ENCODE results near the gene PDHB.

PDHB gene

GRCh38 chr3:58403513-58404109, 30.0 kb downstream of the PDHB start:
- no peak for DNase-seq (ENCODE audit: low read depth)

DNA sequence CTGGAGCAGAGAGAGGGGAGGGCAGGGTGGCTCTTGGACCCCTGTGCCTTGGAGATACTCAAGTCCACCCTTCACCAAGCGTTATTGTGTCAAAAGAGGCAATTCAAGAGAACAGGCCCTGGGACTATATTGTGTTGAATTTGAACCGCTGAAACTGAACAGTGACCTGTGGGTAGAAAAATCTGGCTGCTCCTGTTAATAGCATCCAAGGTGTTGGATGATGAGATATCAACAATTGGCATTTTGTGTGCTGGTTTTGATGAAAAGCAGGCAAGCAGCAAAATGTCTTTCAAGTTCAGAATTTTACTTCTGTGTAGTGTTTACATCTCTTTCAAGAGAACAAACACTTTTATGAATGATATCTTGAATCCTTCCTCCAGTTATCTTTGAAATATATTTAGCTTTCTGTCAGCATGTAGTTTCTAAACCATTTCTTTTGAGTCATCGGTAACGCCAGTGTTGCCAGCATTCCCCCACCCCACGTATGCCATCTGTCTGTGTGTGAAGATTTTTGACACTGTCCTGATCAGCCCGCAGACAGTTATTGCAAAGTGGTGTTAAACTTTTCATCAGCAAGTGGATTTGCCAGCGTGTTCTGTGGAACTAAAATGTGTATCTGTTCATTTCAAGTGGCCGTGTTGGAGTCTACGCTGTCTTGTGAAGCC, 34.8 kb downstream of the PDHB start:
- DNase-seq (ENCODE audit: low read depth): no peak

- no peak for DNase-seq (ENCODE audit: low read depth)
Observed at GRCh38 chr3:58394339-58394738, 39.3 kb downstream of the PDHB start.

- DNase-seq (ENCODE audit: low read depth): no peak
Observed at GRCh38 chr3:58392181-58392580, 41.5 kb downstream of the PDHB start.

- no peak for DNase-seq (ENCODE audit: low read depth)
Observed at GRCh38 chr3:58391156-58391865, 42.3 kb downstream of the PDHB start.

DNA sequence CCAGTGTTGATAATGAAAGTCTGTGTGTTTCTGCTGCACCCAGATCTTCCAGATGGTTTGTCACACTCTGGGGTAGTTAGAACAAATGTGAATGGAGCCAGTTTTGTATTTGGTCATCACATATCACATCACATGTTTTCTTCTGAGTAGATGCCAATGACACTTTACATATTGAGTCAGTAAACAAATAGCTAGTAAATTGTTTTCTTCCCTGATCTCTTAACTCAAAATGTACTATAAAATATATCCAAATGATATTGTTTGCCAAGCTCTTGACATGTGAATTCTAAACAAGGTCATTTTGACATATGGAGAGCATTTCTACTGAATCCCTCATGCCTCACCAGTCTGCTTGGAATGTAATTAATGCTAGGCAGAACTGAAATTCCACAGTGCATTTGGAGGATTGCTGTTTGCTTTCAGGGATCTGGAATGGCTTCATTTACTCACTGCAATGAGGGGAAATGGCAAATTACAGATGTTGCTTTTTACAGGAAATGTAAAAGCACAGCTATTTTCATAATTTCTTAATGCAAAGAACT, 45.0 kb downstream of the PDHB start:
- no peak for DNase-seq (ENCODE audit: low read depth)

DNA sequence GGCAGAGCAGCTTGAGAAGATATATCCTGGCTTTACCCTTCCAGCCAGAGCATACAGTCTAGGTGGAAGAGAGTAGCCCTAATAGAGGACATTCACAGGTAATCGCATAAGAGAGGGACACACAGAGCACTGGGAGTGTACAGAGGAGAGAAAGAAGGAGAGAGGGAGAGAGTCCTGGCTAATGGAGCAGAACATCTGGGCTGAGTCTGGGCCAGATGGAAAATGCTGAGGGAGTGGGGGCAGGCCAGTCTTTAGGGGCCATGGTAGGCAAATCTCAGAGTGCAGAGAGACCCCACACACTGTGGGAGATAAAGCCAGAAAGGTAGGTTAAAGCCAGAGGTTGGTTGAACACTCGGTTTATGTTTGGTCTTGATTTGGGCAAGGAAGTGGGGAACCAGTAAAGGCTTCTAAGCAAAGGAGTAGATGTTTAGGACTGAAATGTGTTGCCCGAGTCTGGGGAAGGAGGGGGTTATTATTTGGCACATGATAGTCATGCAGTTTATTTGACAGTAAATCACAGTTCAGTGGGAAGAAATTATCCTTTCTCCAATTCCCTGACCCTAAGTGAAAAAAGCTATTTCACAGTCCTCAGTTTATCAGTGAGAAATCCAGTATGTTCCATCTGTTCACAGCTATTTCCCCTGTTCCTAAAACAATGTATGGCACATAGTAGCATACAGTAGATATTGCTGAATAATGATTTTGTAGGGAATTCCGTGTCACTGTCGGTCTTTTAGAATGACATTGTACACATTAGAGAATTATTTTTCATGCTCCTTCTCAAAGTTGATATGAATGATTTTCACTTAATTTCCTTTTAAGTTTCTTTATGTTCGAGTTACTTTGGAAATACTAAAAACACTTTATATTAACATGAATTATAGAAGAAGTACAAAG, 45.7 kb downstream of the PDHB start:
- DNase-seq (ENCODE audit: low read depth): no peak

GRCh38 chr3:58386626-58387365, 46.8 kb downstream of the PDHB start:
- no peak for DNase-seq (ENCODE audit: low read depth)

- DNase-seq (ENCODE audit: low read depth): no peak
Observed at GRCh38 chr3:58384381-58385090, 49.1 kb downstream of the PDHB start.

- DNase-seq (ENCODE audit: low read depth): no peak
Observed at GRCh38 chr3:58383904-58384303, 49.7 kb downstream of the PDHB start.

DNA sequence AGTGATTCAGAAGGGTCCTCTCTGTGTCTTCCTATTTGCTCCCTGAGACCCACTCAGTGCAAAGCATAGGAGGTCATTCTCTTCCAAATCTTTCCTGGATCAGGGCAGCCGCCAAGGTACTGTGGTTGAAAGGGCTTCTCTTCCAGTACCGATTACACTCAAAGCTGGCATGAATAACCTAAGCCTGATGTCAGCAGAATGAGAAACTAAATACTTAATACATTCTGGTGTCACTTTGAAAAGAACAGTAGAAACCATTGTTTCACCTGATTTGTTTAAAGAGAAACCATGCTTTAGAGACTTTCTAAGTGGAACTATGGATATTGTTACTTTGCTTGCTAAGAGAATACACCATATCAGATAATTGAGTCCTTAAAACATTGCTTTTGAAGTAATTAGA, 50.2 kb downstream of the PDHB start:
- DNase-seq (ENCODE audit: low read depth): no peak

GRCh38 chr3:58379351-58380073, 54.1 kb downstream of the PDHB start:
- no peak for DNase-seq (ENCODE audit: low read depth)

- no peak for DNase-seq (ENCODE audit: low read depth)
Observed at GRCh38 chr3:58377750-58378149, 55.9 kb downstream of the PDHB start.

Data from stimulated activated CD8-positive, alpha-beta memory T cell treated with anti-CD3 and anti-CD28 coated beads, Interleukin-7, amount 100 ng/mL, for 24 hours (primary cell).